Skeletal muscle tissue (tissue), 4 donors: ENCODE data around the gene ROBO1. TPM values are rescaled to one million over a fixed set of nuclear protein-coding genes. Genes with fewer than 3 reads are reported as not detected.

Experiments
- H3K27ac ChIP-seq: one replicate; pipeline ENCODE4 v1.7.0; 2013; ENCODE audit warnings: mild to moderate bottlenecking, low read depth, low read length, inconsistent platforms
- H3K27me3 ChIP-seq, 3 donors: one replicate each; pipeline ENCODE4 v1.7.0; 2013; ENCODE audit warnings: low read length in 3 of 3; ENCODE audit not compliant: control insufficient read depth in 3 of 3, insufficient read depth in 3 of 3
- H3K36me3 ChIP-seq, 3 donors: one replicate each; pipeline ENCODE4 v1.7.0; 2013; ENCODE audit warnings: low read length in 3 of 3; ENCODE audit not compliant: control insufficient read depth in 3 of 3, insufficient read depth in 3 of 3
- H3K4me1 ChIP-seq, 3 donors: one replicate each; pipeline ENCODE4 v1.7.0; 2013; ENCODE audit warnings: low read length in 3 of 3, mild to moderate bottlenecking in 3 of 3; ENCODE audit not compliant: control insufficient read depth in 3 of 3, insufficient read depth in 3 of 3
- H3K4me3 ChIP-seq, 3 donors: one replicate each; pipeline ENCODE4 v1.7.0; 2013; ENCODE audit warnings: low read length in 3 of 3
- H3K9ac ChIP-seq, 3 donors: one replicate each; pipeline ENCODE4 v1.7.0; 2013; ENCODE audit warnings: low read length in 3 of 3, mild to moderate bottlenecking in 3 of 3, moderate library complexity in 2 of 3, low read depth in 1 of 3
- H3K9me3 ChIP-seq, 3 donors: one replicate each; pipeline ENCODE4 v1.7.0; 2013; ENCODE audit warnings: low read length in 3 of 3; ENCODE audit not compliant: control insufficient read depth in 3 of 3
- total RNA-seq: library from RNA; depleted of rRNA; stranded (reverse); fragments of >200 nt; gene quantifications from one replicate; pipeline ENCODE4 v1.2.3, GENCODE V29; 2014
- donor health status: Osteomylitis.

ROBO1 gene
- total RNA-seq, 1 donor from 2014 or later, result 20.4 TPM

- no peak overlapping the region for H3K9ac ChIP-seq
- no peaks in the 10 kb centered on the region for H3K36me3 ChIP-seq
- no peak overlapping the region for H3K27ac ChIP-seq
- no peaks in the 10 kb centered on the region for H3K9me3 ChIP-seq
- no peak overlapping the region for H3K4me3 ChIP-seq
- H3K4me1 ChIP-seq, result no peaks in the 10 kb centered on the region
- no peaks in the 10 kb centered on the region for H3K27me3 ChIP-seq
These were observed 181.6 kb downstream of the ROBO1 start for GRCh38 chr3:79586232-79586631.

GRCh38 chr3:79572930-79573329 lies 194.9 kb downstream of the ROBO1 start:
- Histone ChIP-seq H3K4me3 (no peak overlapping the region), H3K27me3 (no peaks in the 10 kb centered on the region), H3K36me3 (no peaks in the 10 kb centered on the region), H3K9ac (no peak overlapping the region), H3K4me1 (no peaks in the 10 kb centered on the region), H3K27ac (no peak overlapping the region), H3K9me3 (no peaks in the 10 kb centered on the region)

GRCh38 chr3:79568938-79569337 lies 198.9 kb downstream of the ROBO1 start:
- H3K27me3 ChIP-seq, result no peaks in the 10 kb centered on the region
- no peak overlapping the region for H3K27ac ChIP-seq
- no peak overlapping the region for H3K9ac ChIP-seq
- H3K9me3 ChIP-seq, result no peaks in the 10 kb centered on the region
- no peak overlapping the region for H3K4me3 ChIP-seq
- H3K4me1 ChIP-seq, result no peaks in the 10 kb centered on the region
- no peaks in the 10 kb centered on the region for H3K36me3 ChIP-seq

- Histone ChIP-seq H3K9ac (no peak overlapping the region), H3K4me1 (no peaks in the 10 kb centered on the region), H3K27me3 (no peaks in the 10 kb centered on the region), H3K4me3 (no peak overlapping the region), H3K36me3 (no peaks in the 10 kb centered on the region), H3K27ac (no peak overlapping the region), H3K9me3 (no peaks in the 10 kb centered on the region)
These were observed 203.6 kb downstream of the ROBO1 start for GRCh38 chr3:79564192-79564591.

GRCh38 chr3:79560698-79561097 lies 207.1 kb downstream of the ROBO1 start:
- H3K27me3 ChIP-seq, result no peaks in the 10 kb centered on the region
- no peaks in the 10 kb centered on the region for H3K36me3 ChIP-seq
- no peaks in the 10 kb centered on the region for H3K4me1 ChIP-seq
- no peak overlapping the region for H3K27ac ChIP-seq
- no peaks in the 10 kb centered on the region for H3K9me3 ChIP-seq
- no peak overlapping the region for H3K9ac ChIP-seq
- H3K4me3 ChIP-seq, result no peak overlapping the region

GRCh38 chr3:79558943-79559342 lies 208.9 kb downstream of the ROBO1 start:
- H3K9ac ChIP-seq, result no peak overlapping the region
- no peaks in the 10 kb centered on the region for H3K27me3 ChIP-seq
- H3K4me3 ChIP-seq, result no peak overlapping the region
- no peaks in the 10 kb centered on the region for H3K36me3 ChIP-seq
- H3K27ac ChIP-seq, result no peak overlapping the region
- no peaks in the 10 kb centered on the region for H3K9me3 ChIP-seq
- H3K4me1 ChIP-seq, result no peaks in the 10 kb centered on the region

GRCh38 chr3:79555655-79556054 lies 212.1 kb downstream of the ROBO1 start:
- Histone ChIP-seq H3K36me3 (no peaks in the 10 kb centered on the region), H3K4me1 (no peaks in the 10 kb centered on the region), H3K9me3 (no peaks in the 10 kb centered on the region), H3K27ac (no peak overlapping the region), H3K4me3 (no peak overlapping the region), H3K9ac (no peak overlapping the region), H3K27me3 (no peaks in the 10 kb centered on the region)

- H3K36me3 ChIP-seq, result no peaks in the 10 kb centered on the region
- no peaks in the 10 kb centered on the region for H3K9me3 ChIP-seq
- no peaks in the 10 kb centered on the region for H3K27me3 ChIP-seq
- H3K4me1 ChIP-seq, result no peaks in the 10 kb centered on the region
- no peak overlapping the region for H3K4me3 ChIP-seq
- H3K27ac ChIP-seq, result no peak overlapping the region
- no peak overlapping the region for H3K9ac ChIP-seq
These were observed 215.8 kb downstream of the ROBO1 start for GRCh38 chr3:79551997-79552396.

- no peaks in the 10 kb centered on the region for H3K27me3 ChIP-seq
- no peaks in the 10 kb centered on the region for H3K9me3 ChIP-seq
- no peak overlapping the region for H3K9ac ChIP-seq
- no peaks in the 10 kb centered on the region for H3K36me3 ChIP-seq
- H3K4me3 ChIP-seq, result no peak overlapping the region
- H3K4me1 ChIP-seq, result no peaks in the 10 kb centered on the region
- H3K27ac ChIP-seq, result no peak overlapping the region
These were observed 216.4 kb downstream of the ROBO1 start for GRCh38 chr3:79551321-79551892.

- Histone ChIP-seq H3K27me3 (no peaks in the 10 kb centered on the region), H3K36me3 (no peaks in the 10 kb centered on the region), H3K27ac (no peak overlapping the region), H3K4me3 (no peak overlapping the region), H3K9ac (no peak overlapping the region), H3K4me1 (no peaks in the 10 kb centered on the region), H3K9me3 (no peaks in the 10 kb centered on the region)
These were observed 224.4 kb downstream of the ROBO1 start for GRCh38 chr3:79543218-79543982.
